AG09309 (cell line): ENCODE data around the gene GATM.

ENCODE experiments used
- DNase-seq: peaks from one replicate; pipeline ENCODE4 v3.0.0-alpha.2; 2010; ENCODE audit warnings: low read depth
- H3K4me3 ChIP-seq: 2 replicates; pipeline ENCODE4 v1.5.1; 2011; ENCODE audit warnings: mild to moderate bottlenecking, low read depth, low read length, moderate library complexity; ENCODE audit not compliant: control insufficient read depth
- TF ChIP-seq, protein P1 (sequence below): IDR thresholded peaks from 2 replicates; pipeline ENCODE4 v1.5.1; 2011; ENCODE audit warnings: mild to moderate bottlenecking, low read depth, low read length, inconsistent platforms; ENCODE audit not compliant: insufficient read depth, control insufficient read depth; ENCODE audit errors: missing control alignments

Gene GATM

DNA sequence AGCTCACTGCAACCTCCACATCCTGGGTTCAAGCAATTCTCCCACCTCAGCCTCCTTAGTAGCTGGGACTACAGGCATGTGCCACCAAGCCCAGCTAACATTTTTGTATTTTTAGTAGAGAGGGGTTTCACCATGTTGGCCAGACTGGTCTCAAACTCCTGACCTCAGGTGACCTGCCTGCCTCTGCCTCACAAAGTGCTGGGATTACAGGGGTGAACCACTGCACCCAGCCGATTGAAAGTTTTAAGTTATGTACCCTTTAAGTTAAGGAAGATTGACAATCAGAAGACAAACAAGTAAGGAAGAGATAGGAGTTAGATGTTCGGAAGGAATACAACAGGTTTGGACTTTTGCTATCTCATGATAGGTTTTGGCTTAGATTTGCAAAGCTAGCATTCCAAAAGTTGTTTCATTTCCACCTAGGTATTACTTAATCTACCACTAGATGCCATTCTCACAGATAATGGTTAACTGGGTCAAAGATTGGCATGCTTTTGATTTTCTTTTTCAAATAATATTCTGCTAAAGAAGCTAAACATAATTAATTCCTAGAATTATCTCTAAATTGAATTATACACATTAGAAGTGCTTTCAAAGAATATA lies 35.0 kb downstream of the GATM start:
- DNase-seq = no peak
- TF ChIP-seq, protein P1, sequence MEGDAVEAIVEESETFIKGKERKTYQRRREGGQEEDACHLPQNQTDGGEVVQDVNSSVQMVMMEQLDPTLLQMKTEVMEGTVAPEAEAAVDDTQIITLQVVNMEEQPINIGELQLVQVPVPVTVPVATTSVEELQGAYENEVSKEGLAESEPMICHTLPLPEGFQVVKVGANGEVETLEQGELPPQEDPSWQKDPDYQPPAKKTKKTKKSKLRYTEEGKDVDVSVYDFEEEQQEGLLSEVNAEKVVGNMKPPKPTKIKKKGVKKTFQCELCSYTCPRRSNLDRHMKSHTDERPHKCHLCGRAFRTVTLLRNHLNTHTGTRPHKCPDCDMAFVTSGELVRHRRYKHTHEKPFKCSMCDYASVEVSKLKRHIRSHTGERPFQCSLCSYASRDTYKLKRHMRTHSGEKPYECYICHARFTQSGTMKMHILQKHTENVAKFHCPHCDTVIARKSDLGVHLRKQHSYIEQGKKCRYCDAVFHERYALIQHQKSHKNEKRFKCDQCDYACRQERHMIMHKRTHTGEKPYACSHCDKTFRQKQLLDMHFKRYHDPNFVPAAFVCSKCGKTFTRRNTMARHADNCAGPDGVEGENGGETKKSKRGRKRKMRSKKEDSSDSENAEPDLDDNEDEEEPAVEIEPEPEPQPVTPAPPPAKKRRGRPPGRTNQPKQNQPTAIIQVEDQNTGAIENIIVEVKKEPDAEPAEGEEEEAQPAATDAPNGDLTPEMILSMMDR = no peak
- no peak overlapping the region for H3K4me3 ChIP-seq

DNA sequence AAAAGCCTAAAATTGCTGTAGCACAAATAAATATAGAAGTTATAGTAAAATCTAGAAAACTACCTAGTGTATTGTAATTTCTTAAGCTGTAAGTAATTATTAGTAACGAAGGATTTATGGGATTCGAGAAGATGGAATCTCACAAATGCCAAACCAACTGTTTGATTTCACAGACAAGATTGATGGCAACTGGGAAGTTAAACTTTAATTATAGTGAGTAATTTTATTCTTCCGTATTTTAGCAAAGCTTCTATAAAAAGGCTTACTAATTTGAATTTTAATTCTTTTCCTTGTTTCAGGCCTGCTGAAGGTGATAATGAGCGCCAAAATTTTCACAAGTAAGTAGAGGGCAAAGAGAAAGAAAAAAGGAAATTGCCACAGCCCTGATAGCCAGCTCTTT lies 36.6 kb downstream of the GATM start:
- TF ChIP-seq, protein P1 = no peak
- no peak overlapping the region for H3K4me3 ChIP-seq
- no peak for DNase-seq

DNA sequence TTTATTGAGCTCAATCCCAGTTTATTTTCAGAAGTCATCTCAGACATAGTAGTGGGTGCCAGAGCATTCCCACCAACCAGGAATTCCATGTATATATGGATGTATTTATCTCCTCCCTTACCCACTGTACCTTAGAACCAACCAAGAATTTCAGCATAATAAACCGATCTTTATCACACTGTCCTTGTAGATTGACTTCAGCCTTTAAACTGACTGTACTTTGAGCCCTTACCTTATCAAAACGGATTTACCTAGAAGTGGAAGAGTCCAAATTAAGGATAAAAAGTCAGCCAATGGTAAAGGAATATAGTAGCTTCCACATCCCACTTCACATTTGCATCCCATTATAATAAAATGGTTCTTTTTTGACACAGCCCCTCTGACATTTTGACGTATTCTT lies 37.9 kb downstream of the GATM start:
- TF ChIP-seq, protein P1 = no peak
- no peak overlapping the region for H3K4me3 ChIP-seq
- no peak for DNase-seq

DNA sequence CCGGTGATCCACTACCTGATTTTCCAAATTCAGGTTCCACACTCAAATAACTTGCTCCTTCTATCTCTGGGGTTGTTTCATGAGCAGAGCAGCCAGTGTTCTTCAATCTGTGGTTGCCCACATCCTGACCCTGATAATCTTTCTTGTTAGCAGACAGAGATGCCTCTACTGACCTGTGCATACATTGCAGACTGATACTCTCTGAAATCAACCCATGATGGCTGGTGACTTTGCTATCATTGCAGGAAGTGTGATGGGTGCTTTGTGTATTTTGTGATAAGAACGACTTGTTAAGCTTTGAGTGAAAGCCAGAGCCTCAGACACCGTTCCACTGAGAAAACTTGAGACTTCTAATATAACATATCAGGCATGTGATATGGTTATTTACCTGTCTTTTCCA lies 39.9 kb downstream of the GATM start:
- no peak for DNase-seq
- TF ChIP-seq, protein P1 = no peak

DNA sequence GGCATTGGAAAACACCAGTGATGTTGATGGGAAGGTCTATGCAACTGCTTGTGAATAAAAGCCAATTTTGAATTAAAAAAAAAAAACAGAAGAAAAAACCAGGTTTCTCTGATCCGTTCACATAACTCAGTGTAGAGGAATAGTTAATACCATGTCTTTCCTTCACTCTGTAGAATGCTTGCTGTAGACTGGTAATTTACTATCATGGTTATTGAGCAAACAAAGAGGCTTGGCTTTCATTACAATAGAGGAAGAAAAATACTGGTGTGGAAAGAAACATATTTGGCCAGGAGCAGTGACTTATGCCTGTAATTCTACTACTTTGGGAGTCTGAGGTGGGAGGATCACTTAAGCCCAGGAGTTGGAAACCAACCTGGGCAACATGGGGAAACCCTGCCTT lies 41.1 kb downstream of the GATM start:
- no peak overlapping the region for H3K4me3 ChIP-seq
- DNase-seq = no peak
- TF ChIP-seq, protein P1 = no peak

More for the DNA sequence above, 39.9 kb downstream of the GATM start:
- no peak overlapping the region for H3K4me3 ChIP-seq

DNA sequence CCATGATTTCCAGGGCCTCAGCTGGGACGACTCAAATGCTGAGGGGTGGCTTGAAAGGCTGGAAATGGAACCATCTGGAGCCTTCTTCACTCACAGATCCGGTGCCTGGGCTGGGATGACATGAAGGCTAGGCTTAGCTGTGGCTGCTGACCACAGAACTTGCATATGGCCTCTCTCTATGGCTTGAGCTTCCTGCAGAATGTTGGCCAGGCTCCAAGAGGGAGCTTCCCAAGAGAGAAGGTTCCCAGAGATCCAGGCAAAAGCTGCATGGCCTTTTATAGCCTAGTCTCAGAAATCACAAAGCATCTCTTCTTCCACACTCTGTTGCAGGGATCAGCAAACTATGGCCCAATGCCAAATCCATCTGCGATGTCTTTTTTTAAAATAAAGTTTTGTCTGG lies 44.8 kb downstream of the GATM start:
- TF ChIP-seq, protein P1 = no peak
- no peak for DNase-seq
- no peak overlapping the region for H3K4me3 ChIP-seq

DNA sequence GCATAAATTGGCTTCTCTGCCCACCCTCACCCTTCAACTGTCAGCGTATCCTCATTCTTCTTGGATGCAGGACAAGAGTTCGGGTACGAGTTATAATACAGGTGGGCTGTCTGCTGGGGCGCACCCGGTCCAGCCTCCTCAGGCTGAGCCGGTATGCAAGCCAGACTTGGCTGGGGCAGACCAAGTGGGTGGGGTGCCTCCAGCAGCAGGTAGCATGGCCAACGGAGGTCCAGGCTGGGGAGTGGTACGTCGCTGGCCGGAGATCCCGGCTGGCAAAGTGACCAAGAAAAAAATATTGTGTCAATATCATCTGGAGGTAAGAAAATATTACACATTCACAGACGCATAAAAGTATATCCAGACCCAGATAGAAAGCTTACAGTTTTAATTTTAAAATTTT lies 45.6 kb downstream of the GATM start:
- TF ChIP-seq, protein P1 = no peak
- no peak for DNase-seq
- H3K4me3 ChIP-seq = no peak overlapping the region
